BJ (cell line): ENCODE data around the gene STAP2. TPM values are rescaled to one million over a fixed set of nuclear protein-coding genes. Genes with fewer than 3 reads are reported as not detected.

ENCODE experiments used
- CTCF ChIA-PET: fragments of 350-600 bp; formaldehyde crosslinking; extraction: SDS; loops from one replicate; lab custom pipeline; 2021; ENCODE audit warnings: antibody characterized with exemption, inconsistent platforms; lab: Yijun Ruan, JAX
- POLR2A ChIA-PET: fragments of 300-600 bp; sonication (Branson Sonifier 250); formaldehyde crosslinking; extraction: SDS; loops from one replicate; lab custom pipeline; 2021; ENCODE audit warnings: antibody characterized with exemption; lab: Charles Lee
- DNase-seq: peaks from one replicate; pipeline ENCODE4 v3.0.0-alpha.2; 2011; ENCODE audit warnings: low read depth
- H3K27me3 ChIP-seq: 2 replicates; pipeline ENCODE4 v1.6.0; 2011; ENCODE audit warnings: low read length; ENCODE audit not compliant: control insufficient read depth, insufficient read depth
- H3K36me3 ChIP-seq: 2 replicates; pipeline ENCODE4 v1.5.1; 2011; ENCODE audit warnings: low read length; ENCODE audit not compliant: control insufficient read depth, insufficient read depth
- H3K4me3 ChIP-seq: 2 replicates; pipeline ENCODE4 v1.5.1; 2011; ENCODE audit warnings: low read depth, mild to moderate bottlenecking, control low read depth, low read length
- CTCF ChIP-seq: IDR thresholded peaks from 2 replicates; pipeline ENCODE4 v1.5.1; 2011; ENCODE audit warnings: low read depth, mild to moderate bottlenecking, control low read depth, inconsistent platforms, low read length, moderate library complexity; ENCODE audit not compliant: insufficient read depth
- polyA plus RNA-seq: library from polyadenylated mRNA; depleted of rRNA; stranded (reverse); fragments of >200 nt; gene quantifications from 2 replicates; pipeline ENCODE4 v1.2.3, GENCODE V29; 2011

Gene STAP2
- polyA plus RNA-seq, 1 experiment, result 7.8 TPM

- DNase-seq, result no peak
- Histone ChIP-seq H3K36me3 (peaks cover 4% of the 10 kb centered on the region), H3K4me3 (no peak overlapping the region), H3K27me3 (no peaks in the 10 kb centered on the region)
- no peak for TF ChIP-seq CTCF
- POLR2A ChIA-PET, result no interaction called here
- CTCF ChIA-PET, result interaction anchor here (0.9 to 1.6 kb wide), 2 partner anchors 11 to 27 kb away, joined by 3 read pairs; partner anchors contain the start of gene SH3GL1
Measured at GRCh38 chr19:4373013-4373367, 34.4 kb upstream of the STAP2 start.

- Histone ChIP-seq H3K27me3 (no peaks in the 10 kb centered on the region), H3K4me3 (no peak overlapping the region), H3K36me3 (peaks cover 2% of the 10 kb centered on the region)
- POLR2A ChIA-PET, result no interaction called here
- TF ChIP-seq CTCF, result no peak
- no peak for DNase-seq
- CTCF ChIA-PET, result interaction anchor here (0.8 to 1.6 kb wide), 4 partner anchors 10 to 34 kb away, joined by 3 read pairs; partner anchors contain the start of gene SH3GL1
Measured at GRCh38 chr19:4372165-4373012, 33.8 kb upstream of the STAP2 start.

GRCh38 chr19:4371247-4372164 is 32.9 kb upstream of the STAP2 start:
- no peak overlapping the region for H3K4me3 ChIP-seq
- ChIA-PET POLR2A (no interaction called here), CTCF (interaction anchor here (0.8 to 2.2 kb wide), 4 partner anchors 19 to 35 kb away, joined by 3 to 8 read pairs (median 4); partner anchors contain the start of gene SH3GL1)
- no peak for DNase-seq
- peaks cover 4% of the 10 kb centered on the region for H3K36me3 ChIP-seq
- no peak for TF ChIP-seq CTCF
- no peaks in the 10 kb centered on the region for H3K27me3 ChIP-seq

- POLR2A ChIA-PET, result no interaction called here
- TF ChIP-seq CTCF, result no peak
- Histone ChIP-seq H3K36me3 (peaks cover 13% of the 10 kb centered on the region), H3K4me3 (no peak overlapping the region), H3K27me3 (no peaks in the 10 kb centered on the region)
- DNase-seq, result no peak
- CTCF ChIA-PET, result interaction anchor here (1.1 to 2.2 kb wide), 5 partner anchors 18 to 31 kb away, joined by 4 to 8 read pairs (median 5); partner anchors contain the start of gene SH3GL1
Measured at GRCh38 chr19:4370418-4371041, 31.9 kb upstream of the STAP2 start.
